22Rv1 (cell line): ENCODE results near the gene PAPPA2.
A peak's percentile ranks its signal among the peaks of the same experiment; 100 is the strongest.
"Not testable (repeated sequence)": the region's sequence is repeated elsewhere in the genome, so short reads cannot be mapped to it uniquely, and the experiment has no call there.

Experiments used
- H3K27ac ChIP-seq: fragments of 450-650 bp; 2 replicates; pipeline ENCODE4 v1.5.1; 2017
- ZFX ChIP-seq: fragments of 450-650 bp; IDR thresholded peaks from 2 replicates; pipeline ENCODE4 v1.6.1; 2017; ENCODE audit warnings: antibody characterized with exemption, borderline replicate concordance
- TF ChIP-seq, protein P1 (sequence below): fragments of 450-650 bp; IDR thresholded peaks from 2 replicates; pipeline ENCODE4 v1.5.1; 2017; ENCODE audit warnings: mild to moderate bottlenecking

Gene PAPPA2

DNA sequence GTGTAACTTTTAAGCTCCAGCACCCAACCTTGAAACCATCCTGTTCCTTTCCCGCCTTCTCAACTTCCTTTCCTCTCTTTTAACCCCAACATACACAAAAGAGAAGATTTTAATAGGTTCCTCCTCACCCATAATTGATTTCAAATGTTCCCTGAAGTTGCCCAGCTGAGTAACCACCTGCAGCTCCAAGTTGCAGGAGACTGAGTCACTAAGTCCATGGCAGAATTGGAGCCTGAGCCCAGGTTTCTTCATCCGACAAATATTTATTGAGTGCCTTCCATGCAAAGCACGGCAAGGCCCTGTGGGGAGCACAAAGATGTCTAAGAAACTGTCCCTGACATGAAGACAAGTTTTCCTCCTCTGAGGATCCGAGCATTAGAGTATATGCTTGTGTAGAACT, 97.7 kb downstream of the PAPPA2 start:
- TF ChIP-seq ZFX = no peak
- TF ChIP-seq, protein P1, sequence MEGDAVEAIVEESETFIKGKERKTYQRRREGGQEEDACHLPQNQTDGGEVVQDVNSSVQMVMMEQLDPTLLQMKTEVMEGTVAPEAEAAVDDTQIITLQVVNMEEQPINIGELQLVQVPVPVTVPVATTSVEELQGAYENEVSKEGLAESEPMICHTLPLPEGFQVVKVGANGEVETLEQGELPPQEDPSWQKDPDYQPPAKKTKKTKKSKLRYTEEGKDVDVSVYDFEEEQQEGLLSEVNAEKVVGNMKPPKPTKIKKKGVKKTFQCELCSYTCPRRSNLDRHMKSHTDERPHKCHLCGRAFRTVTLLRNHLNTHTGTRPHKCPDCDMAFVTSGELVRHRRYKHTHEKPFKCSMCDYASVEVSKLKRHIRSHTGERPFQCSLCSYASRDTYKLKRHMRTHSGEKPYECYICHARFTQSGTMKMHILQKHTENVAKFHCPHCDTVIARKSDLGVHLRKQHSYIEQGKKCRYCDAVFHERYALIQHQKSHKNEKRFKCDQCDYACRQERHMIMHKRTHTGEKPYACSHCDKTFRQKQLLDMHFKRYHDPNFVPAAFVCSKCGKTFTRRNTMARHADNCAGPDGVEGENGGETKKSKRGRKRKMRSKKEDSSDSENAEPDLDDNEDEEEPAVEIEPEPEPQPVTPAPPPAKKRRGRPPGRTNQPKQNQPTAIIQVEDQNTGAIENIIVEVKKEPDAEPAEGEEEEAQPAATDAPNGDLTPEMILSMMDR = no peak

DNA sequence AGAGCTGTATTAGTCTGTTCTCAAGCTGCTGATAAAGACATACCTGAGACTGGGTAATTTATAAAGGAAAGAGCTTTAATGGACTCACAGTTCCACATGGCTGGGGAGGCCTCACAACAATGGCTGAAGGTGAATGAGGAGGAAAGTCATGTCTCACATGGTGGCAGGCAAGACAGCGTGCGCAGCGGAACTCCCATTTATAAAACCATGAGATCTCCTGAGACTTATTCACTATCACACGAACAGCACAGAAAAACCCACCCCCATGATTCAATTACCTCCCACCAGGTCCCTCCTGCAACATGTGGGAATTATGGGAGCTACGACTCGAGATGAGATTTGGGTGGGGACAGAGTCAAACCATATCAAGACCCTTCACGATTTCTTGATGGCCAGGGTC, 98.8 kb downstream of the PAPPA2 start:
- not testable (repeated sequence) for H3K27ac ChIP-seq

More for the DNA sequence above, 97.7 kb downstream of the PAPPA2 start:
- H3K27ac ChIP-seq = no peak overlapping the region

DNA sequence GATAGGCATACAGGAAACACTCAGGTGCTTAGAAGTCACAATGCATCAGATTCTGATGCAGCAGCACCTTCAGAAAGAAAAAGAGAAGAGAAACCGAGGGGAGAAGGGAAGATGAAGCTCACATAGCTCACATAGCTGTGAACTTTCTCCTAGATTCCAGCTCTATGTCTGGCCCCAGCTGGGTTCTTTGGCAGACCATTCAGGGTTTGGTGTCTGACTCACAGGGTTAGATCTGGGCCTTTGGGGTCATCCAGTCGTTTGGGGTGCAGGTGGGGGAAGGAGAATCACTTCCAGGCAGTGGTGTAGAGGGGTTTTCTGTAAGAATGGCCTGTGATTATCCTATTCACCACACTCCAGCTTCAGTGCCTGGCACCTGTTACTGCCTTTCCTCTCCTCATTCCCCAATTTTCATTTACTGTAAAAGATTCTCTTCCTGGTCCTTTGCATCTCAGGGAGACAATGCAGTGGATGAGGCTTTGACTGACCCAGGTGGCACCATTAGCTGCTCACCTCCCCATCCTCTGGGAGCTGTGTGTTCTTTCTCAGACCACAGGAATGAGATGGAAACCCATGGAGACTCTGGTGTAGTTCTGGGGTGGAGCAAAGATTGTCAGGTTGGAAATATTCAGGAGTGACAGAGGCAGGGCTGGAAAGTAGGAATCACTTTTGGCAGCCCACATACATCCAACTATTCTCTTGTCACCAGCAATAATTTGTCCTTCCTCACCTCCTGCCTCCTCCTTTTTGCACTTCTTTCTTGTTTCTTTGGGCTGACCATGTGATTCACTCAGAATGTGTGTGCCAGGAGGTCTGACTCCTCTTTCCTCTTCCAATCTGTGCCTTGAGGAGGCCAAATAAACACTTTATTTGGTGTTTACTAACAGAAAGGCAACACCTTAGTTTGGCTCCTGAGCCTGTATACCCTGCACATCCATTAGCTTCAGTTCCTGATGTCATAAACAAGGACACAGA, 103.3 kb downstream of the PAPPA2 start:
- no peak overlapping the region for H3K27ac ChIP-seq

DNA sequence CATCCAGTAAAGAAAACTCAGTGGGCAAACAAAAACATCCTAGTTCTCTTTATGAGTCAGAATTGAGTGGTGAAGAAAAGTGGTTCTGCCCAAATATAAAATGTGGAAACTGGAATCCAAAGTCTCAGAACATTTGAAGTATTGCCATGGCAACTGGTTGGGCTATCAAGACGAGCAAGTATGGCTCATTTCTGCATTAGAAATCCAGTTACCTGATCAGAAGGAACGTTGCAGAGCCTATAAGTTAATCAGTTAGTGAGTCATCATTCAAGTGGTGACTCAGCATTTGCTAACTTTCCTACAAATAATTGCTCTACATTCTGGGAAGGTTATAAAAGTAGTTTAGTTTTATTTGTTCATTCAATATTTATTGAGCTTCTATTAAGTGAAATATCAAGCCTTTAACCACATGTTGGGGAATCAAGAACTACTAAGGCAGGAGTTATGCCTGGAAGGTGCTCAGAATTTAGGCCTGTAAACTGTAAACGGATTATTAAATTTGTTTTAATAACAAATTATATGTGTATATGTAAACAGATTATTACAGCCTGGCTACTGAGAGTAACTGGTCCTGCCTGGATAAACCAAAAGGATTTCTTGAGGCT, 104.3 kb downstream of the PAPPA2 start:
- H3K27ac ChIP-seq = peak overlapping the region; percentile 30
- TF ChIP-seq ZFX = no peak
- TF ChIP-seq, protein P1 = no peak

More for the DNA sequence above, 103.3 kb downstream of the PAPPA2 start:
- TF ChIP-seq, protein P1 = no peak
- TF ChIP-seq ZFX = no peak

DNA sequence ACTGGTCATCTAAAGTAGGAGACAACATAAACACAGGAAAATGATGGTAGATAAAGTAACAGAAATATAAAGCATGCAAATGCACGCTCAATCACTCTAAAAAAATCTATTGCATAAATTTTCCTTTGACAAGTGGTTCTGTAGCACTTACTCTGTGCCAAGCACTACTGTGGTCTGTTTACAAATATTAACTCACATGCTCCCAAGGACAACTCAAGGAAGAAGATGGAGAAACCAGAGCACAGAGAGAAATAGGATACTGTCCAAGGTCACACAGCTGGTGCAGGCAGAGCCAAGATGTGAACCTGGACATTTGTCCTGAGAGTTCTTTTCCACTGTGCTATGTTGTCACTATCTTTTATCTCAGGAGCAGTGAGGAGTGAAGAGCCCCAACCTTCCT, 105.2 kb downstream of the PAPPA2 start:
- peak overlapping the region; percentile 30; the same call in 1 of the 2 replicates for H3K27ac ChIP-seq
- no peak for TF ChIP-seq ZFX
- TF ChIP-seq, protein P1 = no peak

DNA sequence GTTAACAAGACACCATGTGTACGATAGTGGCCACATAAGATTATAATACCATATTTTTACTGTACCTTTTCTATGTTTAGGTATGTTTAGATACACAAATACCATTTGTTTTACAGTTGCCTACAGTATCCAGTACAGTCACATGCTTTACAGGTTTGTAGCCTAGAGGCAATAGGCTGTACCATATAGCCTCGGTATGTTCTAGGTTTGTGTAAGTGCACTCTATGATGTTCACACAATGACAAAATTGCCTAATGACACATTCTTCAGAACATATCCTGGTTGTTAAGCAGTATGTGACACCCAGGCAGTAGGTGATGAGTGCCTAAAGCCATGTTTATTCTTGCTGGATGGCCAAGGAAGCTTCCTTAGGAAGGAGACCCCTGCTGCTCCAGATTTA, 111.8 kb downstream of the PAPPA2 start:
- no peak overlapping the region for H3K27ac ChIP-seq
- TF ChIP-seq, protein P1 = no peak
- no peak for TF ChIP-seq ZFX

DNA sequence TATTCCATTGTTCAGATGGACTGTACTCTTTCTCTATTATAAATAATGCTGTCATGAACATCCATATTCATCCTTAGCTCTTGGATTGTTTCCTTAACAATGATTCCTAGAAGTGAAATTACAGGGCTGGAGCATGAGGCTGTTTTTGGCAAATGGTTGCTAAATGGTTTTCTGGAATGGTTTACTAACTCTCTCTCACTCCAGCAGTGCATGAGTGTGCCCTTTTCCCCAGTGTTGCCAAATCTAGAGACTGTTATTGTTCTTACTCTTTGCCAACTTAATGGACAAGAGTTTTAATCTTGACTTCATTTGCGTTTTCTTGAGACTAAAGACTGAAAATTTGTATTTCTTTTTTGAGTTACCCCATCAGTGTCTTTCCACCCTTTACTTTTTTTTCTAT, 113.0 kb downstream of the PAPPA2 start:
- no peak for TF ChIP-seq ZFX
- TF ChIP-seq, protein P1 = no peak
- H3K27ac ChIP-seq = no peak overlapping the region
